Measurements from ENCODE around the gene ANKRD17. TPM values are rescaled to one million over a fixed set of nuclear protein-coding genes. Genes with fewer than 3 reads are reported as not detected.

The ANKRD17 gene
- total and polyA plus RNA-seq, 2 donors (not counting 3 experiments of a cell fraction or from before 2014, with no cell fraction given), result 33.3 to 64.4 TPM

- Histone ChIP-seq H3K27me3 (ENCODE audit: control insufficient read depth in 2 of 2, insufficient read depth in 2 of 2, low read length in 2 of 2) (no peaks in the 10 kb centered on the region), H3K27ac (ENCODE audit: insufficient read depth, low read depth, low read length) (no peak overlapping the region), H3K4me2 (ENCODE audit: insufficient read depth, low read length) (no peak overlapping the region), H3K9me3 (replicated peaks; ENCODE audit: control insufficient read depth, insufficient read depth, low read length) (no peaks in the 10 kb centered on the region), H3K4me1 (ENCODE audit: control insufficient read depth, extremely low read depth, insufficient read depth, low read length) (no peaks in the 10 kb centered on the region), H3K36me3 (ENCODE audit: control insufficient read depth in 2 of 2, extremely low read depth in 1 of 2, insufficient read depth in 2 of 2, low read length in 2 of 2) (peaks cover 10 to 23% of the 10 kb centered on the region in 2 experiments), H3K9ac (replicated peaks; ENCODE audit: extremely low read depth, insufficient read depth, low read length) (no peak overlapping the region), H3K9me1 (replicated peaks; ENCODE audit: control insufficient read depth, extremely low read depth, insufficient read depth, low read length) (no peaks in the 10 kb centered on the region), H3K79me2 (ENCODE audit: control insufficient read depth, insufficient read depth, low read length) (no peaks in the 10 kb centered on the region), H3K4me3 (replicated peaks in 1 of 3; ENCODE audit: insufficient read depth in 1 of 3, low read depth in 1 of 3, low read length in 3 of 3) (no peak overlapping the region), H4K20me1 (replicated peaks; ENCODE audit: control insufficient read depth, extremely low read depth, insufficient read depth, low read length) (no peaks in the 10 kb centered on the region), H2AFZ (ENCODE audit: low read depth, low read length) (no peak overlapping the region)
- no peak for FAIRE-seq
- ChIA-PET POLR2A (no interaction called here), CTCF (interaction anchor here (1.0 to 1.9 kb wide), 4 partner anchors 9 to 159 kb away, joined by 3 to 8 read pairs (median 6); no protein-coding TSS in a partner anchor)
- dilution Hi-C loops (cut with MboI; ENCODE audit: extremely low pct_ligation_motif_present, low sequenced_read_pairs), result no loop called here
- no peak for DNase-seq (ENCODE audit: low read depth, low spot score)
- BruUV-seq (replicated peaks), result no TSS peak
- no peak for TF ChIP-seq POLR2AphosphoS5 (IDR thresholded peaks at IDR 0.05; ENCODE audit: insufficient read depth, low read depth, low read length)
- TF ChIP-seq MYC (IDR thresholded peaks at IDR 0.05; ENCODE audit: low read depth, low read length), result no peak
- intact Hi-C loops (cut with micrococcal nuclease), result no loop called here
Measured at GRCh38 chr4:73098016-73098415, 160.6 kb downstream of the ANKRD17 start.

- Histone ChIP-seq H3K36me3 (ENCODE audit: control insufficient read depth in 2 of 2, extremely low read depth in 1 of 2, insufficient read depth in 2 of 2, low read length in 2 of 2) (peaks cover 17 to 33% of the 10 kb centered on the region in 2 experiments), H3K4me2 (ENCODE audit: insufficient read depth, low read length) (no peak overlapping the region), H4K20me1 (replicated peaks; ENCODE audit: control insufficient read depth, extremely low read depth, insufficient read depth, low read length) (no peaks in the 10 kb centered on the region), H3K9me3 (replicated peaks; ENCODE audit: control insufficient read depth, insufficient read depth, low read length) (no peaks in the 10 kb centered on the region), H3K27ac (ENCODE audit: insufficient read depth, low read depth, low read length) (no peak overlapping the region), H3K4me1 (ENCODE audit: control insufficient read depth, extremely low read depth, insufficient read depth, low read length) (no peaks in the 10 kb centered on the region), H3K4me3 (replicated peaks in 1 of 3; ENCODE audit: insufficient read depth in 1 of 3, low read depth in 1 of 3, low read length in 3 of 3) (no peak overlapping the region), H3K27me3 (ENCODE audit: control insufficient read depth in 2 of 2, insufficient read depth in 2 of 2, low read length in 2 of 2) (no peaks in the 10 kb centered on the region), H2AFZ (ENCODE audit: low read depth, low read length) (no peak overlapping the region), H3K9ac (replicated peaks; ENCODE audit: extremely low read depth, insufficient read depth, low read length) (no peak overlapping the region), H3K79me2 (ENCODE audit: control insufficient read depth, insufficient read depth, low read length) (peaks cover 10% of the 10 kb centered on the region), H3K9me1 (replicated peaks; ENCODE audit: control insufficient read depth, extremely low read depth, insufficient read depth, low read length) (no peaks in the 10 kb centered on the region)
- intact Hi-C loops (cut with micrococcal nuclease) (no loop called here), dilution Hi-C loops (cut with MboI; ENCODE audit: extremely low pct_ligation_motif_present, low sequenced_read_pairs) (no loop called here)
- TF ChIP-seq POLR2A (IDR thresholded peaks at IDR 0.05; ENCODE audit: low read depth, low read length) (no peak), EZH2 (IDR thresholded peaks at IDR 0.05; ENCODE audit: borderline replicate concordance, low read depth, low read length, severe bottlenecking) (no peak), FOS (IDR thresholded peaks at IDR 0.05; ENCODE audit: borderline replicate concordance, insufficient read depth, low read length) (no peak), GATA2 (IDR thresholded peaks at IDR 0.05; ENCODE audit: insufficient read depth, insufficient read length, low read depth, low read length) (no peak)
- TF ChIP-seq, protein P1, sequence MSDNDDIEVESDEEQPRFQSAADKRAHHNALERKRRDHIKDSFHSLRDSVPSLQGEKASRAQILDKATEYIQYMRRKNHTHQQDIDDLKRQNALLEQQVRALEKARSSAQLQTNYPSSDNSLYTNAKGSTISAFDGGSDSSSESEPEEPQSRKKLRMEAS (IDR thresholded peaks at IDR 0.05; ENCODE audit: insufficient read depth, insufficient read length), result no peak
- ChIA-PET POLR2A (no interaction called here), CTCF (interaction anchor here (1.0 to 2.4 kb wide), 2 partner anchors 13 to 16 kb away, joined by 4 to 8 read pairs; no protein-coding TSS in a partner anchor)
- DNase-seq (ENCODE audit: low read depth, low spot score) (no peak), FAIRE-seq (no peak)
- no TSS peak for BruUV-seq (replicated peaks)
Measured at GRCh38 chr4:73092868-73093267, 165.7 kb downstream of the ANKRD17 start.
